Activated naive CD8-positive, alpha-beta T cell treated with anti-CD3 and anti-CD28 coated beads, Interleukin-2, amount 50 U/mL, for 24 hours (primary cell): ENCODE results near the gene GZMM.

Experiments used
- ATAC-seq: fragments of 150-1000 bp; cut with Tn5 transposase; one replicate; pipeline ENCODE4 v1.10.0; 2021
- DNase-seq: peaks from one replicate; pipeline ENCODE4 v3.0.0; 2021
- H3K27ac Mint-ChIP-seq: one replicate; pipeline ENCODE4 v1.8.0; 2021; ENCODE audit warnings: mild to moderate bottlenecking, mixed read lengths
- H3K27me3 Mint-ChIP-seq: one replicate; pipeline ENCODE4 v1.8.0; 2021; ENCODE audit warnings: mixed read lengths
- H3K36me3 Mint-ChIP-seq: one replicate; pipeline ENCODE4 v1.8.0; 2021; ENCODE audit warnings: low read depth, mixed read lengths
- H3K4me1 Mint-ChIP-seq: one replicate; pipeline ENCODE4 v1.8.0; 2021; ENCODE audit warnings: mixed read lengths
- H3K4me3 Mint-ChIP-seq: one replicate; pipeline ENCODE4 v1.8.0; 2021; ENCODE audit warnings: mild to moderate bottlenecking, moderate library complexity, mixed read lengths
- H3K9me3 Mint-ChIP-seq: one replicate; pipeline ENCODE4 v1.8.0; 2021; ENCODE audit warnings: mixed read lengths

Gene GZMM

DNA sequence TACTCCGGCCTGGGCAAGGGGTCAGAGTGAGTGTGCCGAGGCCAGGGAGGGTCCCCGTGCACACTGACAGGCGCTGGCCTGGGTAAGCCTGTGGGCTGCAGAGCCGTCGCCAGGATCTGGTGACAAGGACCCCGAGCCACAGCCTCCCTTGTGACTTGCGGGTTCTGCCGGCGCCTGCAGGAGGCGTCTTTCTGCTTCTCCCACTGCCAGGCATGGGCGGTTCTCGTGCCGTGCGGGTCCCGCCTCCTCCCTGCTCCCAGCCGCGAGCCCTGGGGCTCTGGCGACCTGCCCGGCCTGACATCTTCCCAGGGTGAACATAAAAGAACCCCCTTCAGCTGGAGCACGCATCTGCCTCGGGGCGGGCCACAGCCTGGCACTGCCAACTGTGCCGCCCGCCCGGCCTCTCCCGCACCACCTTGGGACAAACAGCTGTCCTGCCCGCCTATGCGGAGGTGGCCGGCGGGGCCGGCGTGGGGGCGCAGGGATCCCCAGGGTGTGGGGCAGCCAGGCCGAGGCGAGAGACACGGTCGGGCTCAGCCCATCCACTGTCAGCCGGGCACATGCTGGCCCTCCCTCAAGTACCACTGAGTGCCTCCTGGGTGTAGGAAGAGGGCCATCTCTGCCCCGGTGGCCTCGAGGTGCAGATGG is 44.4 kb downstream of the GZMM start:
- no peaks in the 10 kb centered on the region for H3K9me3 Mint-ChIP-seq
- no peak overlapping the region for H3K4me3 Mint-ChIP-seq
- peak; percentile 76 for DNase-seq

DNA sequence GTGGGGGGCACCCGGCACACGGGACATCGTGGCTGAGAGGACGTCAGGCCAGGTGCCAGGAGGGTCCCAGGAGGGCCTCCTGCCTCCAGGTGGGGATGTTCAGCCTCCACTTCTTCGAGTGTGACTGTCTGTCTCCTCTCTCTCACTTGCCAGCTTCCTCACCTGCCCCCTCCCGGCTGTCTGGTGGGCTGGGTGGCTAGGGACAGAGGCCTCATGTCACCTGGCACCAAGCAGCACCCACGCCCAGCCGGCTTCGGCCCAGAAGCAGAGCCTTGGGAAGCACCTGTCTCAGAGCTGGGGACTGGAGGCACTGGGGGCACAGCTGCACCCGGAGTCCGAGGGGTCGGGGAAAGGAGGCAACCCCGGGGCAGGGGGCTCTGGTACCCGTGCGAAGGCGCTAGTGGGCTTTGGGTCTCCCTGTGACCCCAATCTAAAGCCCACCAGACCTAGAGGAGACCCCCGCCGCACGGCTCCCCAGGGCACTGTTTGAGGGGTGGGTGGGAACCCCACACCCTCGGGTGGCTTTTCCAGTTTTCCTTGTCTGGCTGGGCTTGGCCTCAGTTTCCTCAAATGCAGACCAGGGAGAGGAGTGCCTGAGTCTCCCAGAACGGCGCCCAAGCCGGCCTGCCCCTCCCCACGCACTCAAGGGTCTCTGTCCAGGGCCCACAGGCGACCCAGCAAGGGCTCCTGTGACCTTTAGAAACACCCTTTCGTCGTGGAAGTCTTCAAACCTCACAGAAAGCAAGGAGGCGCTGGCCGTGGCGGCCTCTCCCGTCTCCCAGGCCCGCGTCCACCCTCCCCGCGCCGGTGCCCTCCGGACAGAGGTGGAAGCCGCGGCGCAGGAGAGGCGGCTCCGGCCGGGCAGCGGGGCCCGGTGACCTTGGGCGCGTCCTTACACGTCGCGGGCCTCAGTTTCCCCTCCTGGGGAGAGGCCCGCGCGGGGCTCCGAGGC is 45.2 kb downstream of the GZMM start:
- Mint-ChIP-seq H3K9me3 (no peaks in the 10 kb centered on the region), H3K36me3 (no peaks in the 10 kb centered on the region), H3K27ac (no peak overlapping the region), H3K4me3 (no peak overlapping the region), H3K27me3 (peaks cover 33% of the 10 kb centered on the region), H3K4me1 (peaks cover 4% of the 10 kb centered on the region)
- DNase-seq (no peak), ATAC-seq (no peak)

More for the DNA sequence above, 44.4 kb downstream of the GZMM start:
- Mint-ChIP-seq H3K27me3 (peaks cover 27% of the 10 kb centered on the region), H3K27ac (no peak overlapping the region), H3K36me3 (no peaks in the 10 kb centered on the region), H3K4me1 (peaks cover 9% of the 10 kb centered on the region)
- ATAC-seq: peak; percentile 58

DNA sequence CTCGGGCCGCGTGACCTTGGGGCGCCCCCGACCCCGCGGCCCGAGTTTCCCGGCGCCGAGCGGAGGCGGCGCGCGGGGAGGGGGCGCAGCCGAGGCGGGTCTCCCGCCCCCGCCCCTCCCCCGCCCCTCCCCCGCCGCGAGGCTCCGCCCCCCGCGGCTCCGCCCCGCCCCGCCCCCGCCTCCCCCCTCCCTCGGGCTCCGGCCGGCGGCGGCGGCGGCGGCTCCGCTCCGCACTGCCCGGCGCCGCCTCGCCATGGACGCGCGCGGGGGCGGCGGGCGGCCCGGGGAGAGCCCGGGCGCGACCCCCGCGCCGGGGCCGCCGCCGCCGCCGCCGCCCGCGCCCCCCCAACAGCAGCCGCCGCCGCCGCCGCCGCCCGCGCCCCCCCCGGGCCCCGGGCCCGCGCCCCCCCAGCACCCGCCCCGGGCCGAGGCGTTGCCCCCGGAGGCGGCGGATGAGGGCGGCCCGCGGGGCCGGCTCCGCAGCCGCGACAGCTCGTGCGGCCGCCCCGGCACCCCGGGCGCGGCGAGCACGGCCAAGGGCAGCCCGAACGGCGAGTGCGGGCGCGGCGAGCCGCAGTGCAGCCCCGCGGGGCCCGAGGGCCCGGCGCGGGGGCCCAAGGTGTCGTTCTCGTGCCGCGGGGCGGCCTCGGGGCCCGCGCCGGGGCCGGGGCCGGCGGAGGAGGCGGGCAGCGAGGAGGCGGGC is 46.0 kb downstream of the GZMM start, which contains the start of gene HCN2:
TSS of gene HCN2 (plus strand) at position 189 of the 703 bp plus-strand sequence. CDS start at position 254, 65 bp downstream.
- no peaks in the 10 kb centered on the region for H3K9me3 Mint-ChIP-seq
- peaks cover 3% of the 10 kb centered on the region for H3K4me1 Mint-ChIP-seq
- H3K4me3 Mint-ChIP-seq: no peak within 1 kb of the TSS
- peaks cover 33% of the 10 kb centered on the region for H3K27me3 Mint-ChIP-seq
- DNase-seq: no peak
- no peak within 1 kb of the TSS for H3K27ac Mint-ChIP-seq
- H3K36me3 Mint-ChIP-seq: no peaks in the 10 kb centered on the region
- ATAC-seq: no peak

DNA sequence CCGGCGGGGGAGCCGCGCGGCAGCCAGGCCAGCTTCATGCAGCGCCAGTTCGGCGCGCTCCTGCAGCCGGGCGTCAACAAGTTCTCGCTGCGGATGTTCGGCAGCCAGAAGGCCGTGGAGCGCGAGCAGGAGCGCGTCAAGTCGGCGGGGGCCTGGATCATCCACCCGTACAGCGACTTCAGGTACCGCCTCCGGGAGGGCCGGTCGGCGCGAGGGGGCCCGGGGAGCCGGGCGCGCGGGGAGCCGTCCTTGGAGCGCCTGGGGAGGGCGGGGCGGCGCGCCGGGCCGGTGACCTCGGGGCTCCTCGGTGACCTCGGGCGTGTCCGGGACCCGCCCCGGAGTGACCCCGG is 46.5 kb downstream of the GZMM start:
- H3K4me3 Mint-ChIP-seq: no peak overlapping the region
- H3K4me1 Mint-ChIP-seq: peaks cover 3% of the 10 kb centered on the region
- H3K27ac Mint-ChIP-seq: no peak overlapping the region
- H3K9me3 Mint-ChIP-seq: no peaks in the 10 kb centered on the region
- DNase-seq (no peak), ATAC-seq (peak; percentile 30)
- no peaks in the 10 kb centered on the region for H3K36me3 Mint-ChIP-seq
- H3K27me3 Mint-ChIP-seq: peaks cover 34% of the 10 kb centered on the region

DNA sequence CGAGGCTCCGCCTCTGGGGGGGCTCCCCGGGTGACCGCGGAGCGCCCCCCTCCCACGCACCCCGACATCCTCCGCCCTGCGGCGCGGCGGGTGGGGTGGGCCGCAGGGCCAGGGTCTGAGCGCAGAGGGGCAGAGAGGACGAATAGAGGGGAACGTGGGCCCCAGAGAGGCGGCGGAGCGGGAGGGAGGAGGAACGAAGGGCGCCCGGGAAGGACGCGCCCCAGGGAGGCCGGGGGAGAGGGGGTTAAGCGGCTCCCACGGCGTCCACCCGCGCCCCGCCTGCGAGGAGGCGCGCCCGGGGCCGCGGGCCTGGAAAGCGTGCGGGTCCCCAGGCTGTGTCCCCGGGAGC is 46.9 kb downstream of the GZMM start:
- Mint-ChIP-seq H3K27ac (no peak overlapping the region), H3K9me3 (no peaks in the 10 kb centered on the region), H3K36me3 (no peaks in the 10 kb centered on the region), H3K4me1 (peaks cover 3% of the 10 kb centered on the region), H3K27me3 (peaks cover 34% of the 10 kb centered on the region), H3K4me3 (no peak overlapping the region)
- no peak for DNase-seq
- ATAC-seq: no peak

DNA sequence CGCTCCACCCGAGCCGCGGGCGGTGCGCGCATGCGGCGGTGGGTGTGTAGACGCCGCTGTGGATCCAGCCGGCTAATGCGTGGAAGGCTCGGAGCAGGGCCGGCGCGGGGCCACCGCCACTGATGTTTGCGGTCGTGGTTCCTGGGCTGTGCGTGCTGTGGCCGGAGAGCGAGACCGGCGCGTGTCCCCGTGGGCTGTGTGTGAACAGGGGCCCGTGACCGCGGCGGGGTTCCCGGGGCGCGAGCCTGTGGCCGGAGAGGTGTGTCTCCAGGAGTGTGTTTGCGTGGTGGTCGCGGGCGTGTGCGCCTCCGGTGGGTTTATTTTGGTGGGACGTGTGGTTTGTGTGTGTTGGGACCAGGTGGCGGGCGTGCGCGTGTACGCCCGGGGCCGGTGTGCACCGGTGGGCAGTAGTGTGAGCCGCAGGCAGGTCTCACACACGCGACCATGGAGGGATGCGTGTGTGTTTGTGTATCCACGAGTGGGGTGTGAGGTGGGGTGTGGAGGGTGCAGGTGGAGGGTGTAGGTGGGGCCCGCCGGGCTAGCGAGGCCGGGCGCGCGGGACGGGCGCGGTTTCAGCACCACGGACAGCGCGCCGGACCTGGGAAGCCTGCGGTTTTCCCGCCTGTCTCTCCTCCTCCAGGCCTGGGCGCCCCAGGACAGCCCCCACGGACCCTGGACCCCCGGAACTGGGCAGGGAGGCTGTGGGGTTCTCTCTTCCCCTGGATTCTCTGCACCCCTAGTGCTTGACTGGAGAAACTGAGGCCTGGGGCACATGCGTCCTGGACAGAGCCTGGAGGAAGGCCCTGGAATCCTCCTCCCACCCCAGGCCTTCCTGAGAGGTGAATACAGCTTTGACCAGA is 47.5 kb downstream of the GZMM start:
- Mint-ChIP-seq H3K36me3 (no peaks in the 10 kb centered on the region), H3K4me1 (peaks cover 3% of the 10 kb centered on the region), H3K27me3 (peaks cover 29% of the 10 kb centered on the region), H3K4me3 (no peak overlapping the region), H3K9me3 (no peaks in the 10 kb centered on the region), H3K27ac (no peak overlapping the region)
- DNase-seq (no peak), ATAC-seq (no peak)

DNA sequence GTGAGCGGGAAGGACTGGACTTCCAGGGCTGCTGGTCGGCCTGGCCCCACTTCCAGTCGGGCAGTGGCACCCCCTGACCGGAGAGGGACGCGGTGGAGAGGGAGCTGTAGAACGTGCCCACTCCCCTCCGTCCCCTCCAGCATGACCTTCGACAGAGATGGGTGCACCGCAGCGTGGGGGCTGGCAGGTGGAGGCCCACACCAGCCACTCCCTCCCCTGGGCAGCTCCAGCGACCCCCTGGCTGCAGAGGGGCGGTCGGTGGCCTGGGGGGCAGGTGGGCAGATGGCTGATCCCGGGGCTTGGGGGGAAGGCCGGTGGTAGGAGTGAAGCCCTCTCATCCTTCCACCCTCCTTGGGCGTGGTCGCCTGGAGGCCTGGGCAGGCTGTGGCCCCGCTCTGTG is 48.2 kb downstream of the GZMM start:
- no peak overlapping the region for H3K4me3 Mint-ChIP-seq
- peaks cover 3% of the 10 kb centered on the region for H3K4me1 Mint-ChIP-seq
- H3K36me3 Mint-ChIP-seq: no peaks in the 10 kb centered on the region
- no peak for ATAC-seq
- H3K27ac Mint-ChIP-seq: no peak overlapping the region
- no peak for DNase-seq
- H3K9me3 Mint-ChIP-seq: no peaks in the 10 kb centered on the region
- peaks cover 26% of the 10 kb centered on the region for H3K27me3 Mint-ChIP-seq

DNA sequence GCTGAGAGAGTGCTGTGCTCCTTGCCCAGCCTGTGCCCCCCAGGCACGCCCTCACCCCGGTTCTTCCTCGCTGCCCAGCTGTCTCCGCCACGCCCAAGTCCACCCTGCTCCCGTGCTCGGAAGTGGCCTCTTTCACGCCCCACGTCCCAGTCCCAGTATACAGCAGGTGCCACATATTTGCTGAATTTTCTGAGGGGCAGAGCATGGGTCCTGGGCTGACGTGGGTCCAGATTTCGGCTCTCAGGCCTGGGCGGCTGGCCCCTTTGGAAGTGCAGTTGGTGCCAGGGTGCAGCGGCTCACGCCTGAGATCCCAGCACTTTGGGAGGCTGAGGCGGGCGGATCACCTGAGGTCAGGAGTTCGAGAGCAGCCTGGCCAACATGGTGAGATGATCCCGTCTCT is 49.2 kb downstream of the GZMM start:
- no peak for DNase-seq
- Mint-ChIP-seq H3K4me1 (peaks cover 2% of the 10 kb centered on the region), H3K27ac (no peak overlapping the region), H3K27me3 (peaks cover 25% of the 10 kb centered on the region), H3K4me3 (no peak overlapping the region), H3K9me3 (no peaks in the 10 kb centered on the region), H3K36me3 (no peaks in the 10 kb centered on the region)
- ATAC-seq: no peak

DNA sequence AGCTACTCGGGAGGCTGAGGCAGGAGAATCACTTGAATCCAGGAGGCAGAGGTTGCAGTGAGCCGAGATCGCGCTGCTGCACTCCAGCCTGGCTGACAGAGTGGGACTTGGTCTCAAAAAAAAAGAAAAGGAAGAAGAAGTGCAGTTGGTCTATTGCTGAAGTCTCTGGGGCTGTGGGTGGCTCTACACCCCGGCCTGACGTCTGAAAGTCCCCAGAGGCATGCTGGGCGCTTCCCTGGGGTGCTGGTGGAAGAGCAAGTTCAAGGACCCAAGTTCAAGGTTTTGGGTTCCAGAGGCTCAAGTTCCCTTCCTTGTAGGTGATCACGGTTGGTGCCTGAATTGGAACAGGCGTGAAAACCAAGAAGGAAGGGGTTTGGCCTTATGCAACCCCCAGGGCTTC is 49.7 kb downstream of the GZMM start:
- Mint-ChIP-seq H3K27ac (no peak overlapping the region), H3K4me1 (peaks cover 2% of the 10 kb centered on the region), H3K36me3 (no peaks in the 10 kb centered on the region), H3K4me3 (no peak overlapping the region), H3K27me3 (peaks cover 23% of the 10 kb centered on the region), H3K9me3 (no peaks in the 10 kb centered on the region)
- DNase-seq (no peak), ATAC-seq (no peak)

DNA sequence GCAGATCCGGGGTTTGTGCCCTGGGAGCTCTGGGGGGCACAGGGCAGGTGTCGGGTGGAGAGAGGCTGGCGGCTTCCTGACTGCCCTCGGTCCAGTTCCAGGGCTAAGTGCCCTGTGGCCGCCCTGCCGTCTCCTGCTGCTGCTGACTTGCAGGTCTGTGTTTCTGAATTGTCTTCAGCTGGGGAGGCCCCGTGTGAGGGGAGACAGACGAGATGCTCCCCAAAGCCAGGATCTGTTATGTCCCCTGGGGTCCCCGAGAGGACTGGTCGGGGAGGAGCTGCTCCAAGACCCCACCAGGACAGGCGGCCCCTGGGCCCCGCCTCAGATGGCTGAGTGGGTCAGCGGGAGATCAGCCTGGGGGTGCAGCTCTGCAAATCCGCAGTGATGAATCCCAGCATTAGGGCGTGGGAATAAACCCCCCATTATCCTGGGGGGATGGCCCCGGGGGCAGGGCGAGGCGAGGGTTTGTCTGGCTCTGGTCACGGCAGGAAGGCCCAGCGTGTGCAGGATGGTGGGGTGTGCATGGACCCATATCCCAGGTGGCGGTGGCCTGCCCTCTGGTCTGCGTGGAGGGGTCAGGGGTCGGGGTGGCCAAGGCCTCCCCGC is 50.5 kb downstream of the GZMM start:
- no peaks in the 10 kb centered on the region for H3K36me3 Mint-ChIP-seq
- H3K4me3 Mint-ChIP-seq: no peak overlapping the region
- H3K27ac Mint-ChIP-seq: no peak overlapping the region
- ATAC-seq (no peak), DNase-seq (no peak)
- no peaks in the 10 kb centered on the region for H3K9me3 Mint-ChIP-seq
- H3K27me3 Mint-ChIP-seq: peaks cover 15% of the 10 kb centered on the region
- H3K4me1 Mint-ChIP-seq: no peaks in the 10 kb centered on the region

DNA sequence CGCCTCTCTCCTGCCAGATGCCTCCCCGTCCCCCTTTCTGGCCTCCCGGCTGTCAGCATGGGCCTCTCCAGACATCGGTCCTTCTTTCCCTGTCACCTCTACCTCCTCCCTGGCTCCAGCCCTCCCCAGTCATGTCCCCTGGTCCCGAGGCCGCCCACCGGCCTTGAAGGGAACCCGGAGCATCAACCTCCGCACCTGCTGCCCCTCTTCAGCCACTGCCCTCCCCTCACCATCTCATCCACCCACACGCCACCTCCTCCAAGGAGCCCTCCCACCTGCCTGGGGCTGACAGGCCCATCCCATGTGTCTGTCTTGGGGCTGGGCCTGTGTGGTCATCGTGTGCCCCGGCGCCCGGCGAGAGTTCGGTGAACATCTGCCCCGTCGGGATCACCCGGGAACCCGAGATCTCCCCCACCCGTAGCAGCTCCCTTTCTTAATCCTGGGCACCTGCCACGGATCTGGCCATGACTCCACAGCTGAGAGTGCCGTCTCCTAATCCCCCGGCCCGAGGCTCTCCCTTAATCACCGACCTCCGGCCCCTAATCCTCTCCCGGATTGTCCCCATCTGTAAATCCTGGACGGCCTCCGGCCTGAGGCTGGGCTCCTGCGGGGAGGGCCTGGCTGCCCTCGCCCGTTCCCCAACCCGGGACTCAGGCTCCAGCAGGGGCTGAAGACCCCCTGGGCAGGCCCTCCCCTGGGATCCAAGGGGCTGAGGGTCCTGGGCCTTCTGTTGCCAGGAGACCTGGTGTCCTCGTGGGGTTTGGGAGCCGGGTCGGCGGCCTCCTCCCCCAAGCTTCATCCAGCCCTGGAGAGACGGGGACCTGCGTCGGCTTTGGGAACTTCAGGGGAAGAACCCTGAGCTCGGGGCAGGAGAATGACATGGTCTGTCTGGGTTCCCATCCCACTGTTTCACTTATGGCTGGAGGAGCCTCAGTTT is 51.7 kb downstream of the GZMM start:
- Mint-ChIP-seq H3K36me3 (no peaks in the 10 kb centered on the region), H3K27me3 (peaks cover 15% of the 10 kb centered on the region), H3K4me3 (no peak overlapping the region), H3K4me1 (no peaks in the 10 kb centered on the region), H3K27ac (no peak overlapping the region), H3K9me3 (no peaks in the 10 kb centered on the region)
- DNase-seq (no peak), ATAC-seq (no peak)

DNA sequence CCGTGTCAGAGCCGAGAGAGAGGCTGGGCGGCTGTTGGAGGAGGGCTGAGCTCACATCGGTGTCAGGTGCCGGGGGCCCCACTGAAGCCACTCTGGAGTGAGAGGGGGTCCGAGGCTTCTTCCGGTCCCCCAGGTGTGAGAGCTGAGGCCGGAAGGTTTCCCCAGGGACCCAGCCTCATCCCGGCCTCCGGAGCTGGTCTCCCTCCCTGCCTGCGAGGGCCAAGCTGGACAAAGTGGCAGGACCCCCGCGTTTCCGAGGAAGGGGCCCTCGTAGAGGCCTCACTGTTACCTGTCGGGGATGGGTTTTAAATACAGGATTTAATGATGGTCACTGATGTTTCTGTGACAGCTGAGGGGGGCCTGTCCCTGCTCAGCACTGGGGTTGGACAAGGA is 52.4 kb downstream of the GZMM start:
- Mint-ChIP-seq H3K4me3 (no peak overlapping the region), H3K36me3 (no peaks in the 10 kb centered on the region), H3K27me3 (peaks cover 13% of the 10 kb centered on the region), H3K4me1 (no peaks in the 10 kb centered on the region), H3K27ac (no peak overlapping the region), H3K9me3 (no peaks in the 10 kb centered on the region)
- DNase-seq (no peak), ATAC-seq (no peak)
